Uterus (tissue), 2 donors: ENCODE measurements around the gene TSHZ2.

Experiments
- POLR2A ChIP-seq, 2 donors: fragments of 450-650 bp; IDR thresholded peaks; one replicate each; pipeline ENCODE4 v1.6.1; 2016; ENCODE audit warnings: antibody characterized with exemption in 2 of 2, mild to moderate bottlenecking in 1 of 2, moderate library complexity in 1 of 2
- TF ChIP-seq, protein P1 (sequence below), 4 experiments: fragments of 200-600 bp in 2 of 4; fragments of 450-650 bp in 2 of 4; sonication (generic) in 2 of 4; IDR thresholded peaks; one replicate each; pipeline ENCODE4 v1.5.1; 2016 to 2019; ENCODE audit warnings: antibody characterized with exemption in 4 of 4, mild to moderate bottlenecking in 2 of 4, moderate library complexity in 1 of 4

DNA sequence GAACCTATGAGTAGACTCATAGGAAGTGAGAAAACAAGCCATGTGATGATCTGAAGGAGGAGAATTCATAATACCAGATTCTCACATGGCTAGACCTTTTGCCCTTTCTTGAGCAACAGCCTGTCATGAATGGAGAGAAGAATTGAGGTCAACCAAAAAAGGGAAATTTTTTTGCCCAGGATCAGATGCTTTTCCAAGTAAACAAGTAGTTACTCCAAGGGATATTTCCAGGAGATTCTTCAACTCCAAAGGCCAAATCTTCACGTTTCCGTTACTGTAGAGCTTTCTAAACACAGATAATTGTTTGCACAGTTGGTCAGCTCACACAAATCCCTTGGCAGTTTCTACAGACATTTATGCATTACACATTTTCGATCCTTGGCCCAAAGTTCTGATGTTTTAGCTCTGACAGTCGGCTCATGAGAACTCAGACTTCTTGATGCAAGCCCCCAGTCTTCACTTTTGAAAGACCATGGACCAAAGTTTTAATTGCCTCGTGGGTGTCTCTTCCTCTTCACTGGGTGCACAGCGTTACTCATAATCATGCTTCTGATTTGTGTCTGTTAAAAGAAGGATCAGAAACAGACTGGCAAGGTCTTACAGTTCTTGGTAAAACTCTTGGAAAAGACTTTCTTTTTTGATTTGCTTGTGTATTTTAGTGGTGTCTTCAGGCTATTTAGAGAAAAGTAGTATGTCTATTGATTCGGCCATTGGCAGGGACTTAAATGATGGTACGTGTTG lies 115.0 kb downstream of the TSHZ2 start:
- TF ChIP-seq POLR2A (IDR thresholded peaks at IDR 0.05), result no peak
- TF ChIP-seq, protein P1, sequence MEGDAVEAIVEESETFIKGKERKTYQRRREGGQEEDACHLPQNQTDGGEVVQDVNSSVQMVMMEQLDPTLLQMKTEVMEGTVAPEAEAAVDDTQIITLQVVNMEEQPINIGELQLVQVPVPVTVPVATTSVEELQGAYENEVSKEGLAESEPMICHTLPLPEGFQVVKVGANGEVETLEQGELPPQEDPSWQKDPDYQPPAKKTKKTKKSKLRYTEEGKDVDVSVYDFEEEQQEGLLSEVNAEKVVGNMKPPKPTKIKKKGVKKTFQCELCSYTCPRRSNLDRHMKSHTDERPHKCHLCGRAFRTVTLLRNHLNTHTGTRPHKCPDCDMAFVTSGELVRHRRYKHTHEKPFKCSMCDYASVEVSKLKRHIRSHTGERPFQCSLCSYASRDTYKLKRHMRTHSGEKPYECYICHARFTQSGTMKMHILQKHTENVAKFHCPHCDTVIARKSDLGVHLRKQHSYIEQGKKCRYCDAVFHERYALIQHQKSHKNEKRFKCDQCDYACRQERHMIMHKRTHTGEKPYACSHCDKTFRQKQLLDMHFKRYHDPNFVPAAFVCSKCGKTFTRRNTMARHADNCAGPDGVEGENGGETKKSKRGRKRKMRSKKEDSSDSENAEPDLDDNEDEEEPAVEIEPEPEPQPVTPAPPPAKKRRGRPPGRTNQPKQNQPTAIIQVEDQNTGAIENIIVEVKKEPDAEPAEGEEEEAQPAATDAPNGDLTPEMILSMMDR (IDR thresholded peaks at IDR 0.05), result no peak
